Liver (tissue), 9 donors: ENCODE data around the gene FURIN. TPM values are rescaled to one million over a fixed set of nuclear protein-coding genes. Genes with fewer than 3 reads are reported as not detected.

Experiments used
- DNase-seq: peaks from one replicate; pipeline ENCODE4 v3.0.0-alpha.2; 2017; ENCODE audit warnings: low spot score
- H3K27ac ChIP-seq, 2 donors: one replicate each; pipeline ENCODE4 v1.7.0; 2013; ENCODE audit warnings: inconsistent platforms in 2 of 2, low read length in 2 of 2, control low read depth in 1 of 2, low read depth in 1 of 2, mild to moderate bottlenecking in 1 of 2
- H3K27me3 ChIP-seq, 4 donors: one replicate each; pipeline versions ENCODE4 v1.6.1 to v1.7.0; 2013; ENCODE audit warnings: low read length in 3 of 4, inconsistent platforms in 1 of 4, mild to moderate bottlenecking in 1 of 4, moderate library complexity in 1 of 4; ENCODE audit not compliant: control insufficient read depth in 4 of 4, insufficient read depth in 4 of 4
- H3K36me3 ChIP-seq, 4 donors: one replicate each; pipeline versions ENCODE4 v1.6.1 to v1.7.0; 2013; ENCODE audit warnings: low read length in 3 of 4, mild to moderate bottlenecking in 3 of 4, low read depth in 1 of 4, moderate library complexity in 1 of 4; ENCODE audit not compliant: control insufficient read depth in 4 of 4, insufficient read depth in 3 of 4
- H3K4me1 ChIP-seq, 4 donors: one replicate each; pipeline versions ENCODE4 v1.6.1 to v1.7.0; 2013; ENCODE audit warnings: low read length in 3 of 4, mild to moderate bottlenecking in 3 of 4, moderate library complexity in 1 of 4; ENCODE audit not compliant: control insufficient read depth in 4 of 4, insufficient read depth in 4 of 4
- H3K4me3 ChIP-seq, 3 donors: one replicate each; pipeline versions ENCODE4 v1.6.1 to v1.7.0; 2013; ENCODE audit warnings: low read length in 3 of 3, control low read depth in 1 of 3, low read depth in 1 of 3, mild to moderate bottlenecking in 1 of 3
- H3K9ac ChIP-seq, 2 donors: one replicate each; pipeline ENCODE4 v1.7.0; 2013; ENCODE audit warnings: low read length in 2 of 2, mild to moderate bottlenecking in 2 of 2, moderate library complexity in 2 of 2, control low read depth in 1 of 2, low read depth in 1 of 2
- H3K9me3 ChIP-seq, 4 donors: one replicate each; pipeline versions ENCODE4 v1.6.1 to v1.7.0; 2013; ENCODE audit warnings: low read length in 3 of 4; ENCODE audit not compliant: control insufficient read depth in 4 of 4
- CTCF ChIP-seq: fragments of 150-350 bp; IDR thresholded peaks from 2 replicates; pipeline ENCODE4 v1.5.1; 2017; ENCODE audit warnings: improper control_type of control experiment, low read depth, low read length; ENCODE audit not compliant: missing input control
- EGR1 ChIP-seq, 2 donors: IDR thresholded peaks; 2 replicates each; pipeline ENCODE4 v1.6.1; 2016 to 2018; ENCODE audit warnings: antibody characterized with exemption in 2 of 2, low read depth in 2 of 2
- HNF4G ChIP-seq: IDR thresholded peaks from 2 replicates; pipeline ENCODE4 v1.6.1; 2016; ENCODE audit warnings: antibody characterized with exemption
- JUND ChIP-seq, 2 donors: IDR thresholded peaks; 2 replicates each; pipeline ENCODE4 v1.6.1; 2016; ENCODE audit warnings: antibody characterized with exemption in 2 of 2
- MAX ChIP-seq: IDR thresholded peaks from 2 replicates; pipeline ENCODE4 v1.6.1; 2016; ENCODE audit warnings: antibody characterized with exemption
- NR2F2 ChIP-seq: IDR thresholded peaks from 2 replicates; pipeline ENCODE4 v1.6.1; 2016; ENCODE audit warnings: antibody characterized with exemption
- REST ChIP-seq: IDR thresholded peaks from 2 replicates; pipeline ENCODE4 v1.6.1; 2016; ENCODE audit warnings: antibody characterized with exemption, mild to moderate bottlenecking
- RXRA ChIP-seq, 2 donors: IDR thresholded peaks; 2 replicates each; pipeline ENCODE4 v1.6.1; 2017 to 2018; ENCODE audit warnings: antibody characterized with exemption in 2 of 2, mild to moderate bottlenecking in 1 of 2
- SP1 ChIP-seq: IDR thresholded peaks from 2 replicates; pipeline ENCODE4 v1.6.1; 2018; ENCODE audit warnings: antibody characterized with exemption, mild to moderate bottlenecking
- TAF1 ChIP-seq: conservative IDR thresholded peaks from 2 replicates; pipeline ENCODE4 v1.6.1; 2016; ENCODE audit warnings: antibody characterized with exemption, mild to moderate bottlenecking
- YY1 ChIP-seq: IDR thresholded peaks from 2 replicates; pipeline ENCODE4 v1.6.1; 2016; ENCODE audit warnings: antibody characterized with exemption, mild to moderate bottlenecking
- ZBTB33 ChIP-seq: IDR thresholded peaks from 2 replicates; pipeline ENCODE4 v1.6.1; 2016; ENCODE audit warnings: antibody characterized with exemption
- WGBS: extraction: QIAGEN DNeasy Blood & Tissue Kit; methylation state at CpG from one replicate; pipeline ENCODE4 v1.1.7; 2013; 5-methylcytosine and 5-hydroxymethylcytosine counted together
- polyA plus RNA-seq, 2 donors: library from polyadenylated mRNA; stranded (reverse) in 1 of 2; unstranded in 1 of 2; fragments of 200-250 nt in 1 of 2; fragments of >200 nt in 1 of 2; fragmentation: Nextera tagmentation in 1 of 2; extraction: Ambion mirVana in 1 of 2; gene quantifications; one replicate each; pipeline versions ENCODE4 v1.2.1 to v1.2.3, GENCODE V29; 2013 to 2015
- total RNA-seq, 2 donors: library from RNA; depleted of rRNA; stranded (reverse); fragments of >200 nt; gene quantifications; one replicate each; pipeline ENCODE4 v1.2.3, GENCODE V29; 2014
- donor health status: healthy.
- donor health status: healthy.
- donor health status: healthy.
- donor health status: healthy.
- donor health status: healthy.

FURIN gene
- total and polyA plus RNA-seq, 4 donors: 102 to 258 (median 164) TPM

GRCh38 chr15:90866161-90866715 is 2.1 kb upstream of the FURIN start:
- 66% methylated on average over 16 of the region's 16 CpGs for WGBS
- Histone ChIP-seq H3K9me3 (no peaks in the 10 kb centered on the region), H3K36me3 (no peaks in the 10 kb centered on the region), H3K27ac (peak overlapping the region in 1 of 2 donors; percentile 27), H3K4me3 (no peak overlapping the region), H3K9ac (no peak overlapping the region), H3K4me1 (peaks cover 21 to 64% (median 44%) of the 10 kb centered on the region in 4 donors), H3K27me3 (no peaks in the 10 kb centered on the region)
- TF ChIP-seq JUND (IDR thresholded peaks at IDR 0.05): no peak
- no peak for TF ChIP-seq ZBTB33
- TF ChIP-seq EGR1 (IDR thresholded peaks at IDR 0.05; ENCODE audit: low read depth in 2 of 2): no peak
- TF ChIP-seq TAF1: no peak
- TF ChIP-seq REST: no peak
- TF ChIP-seq RXRA (IDR thresholded peaks at IDR 0.05): no peak
- no peak for TF ChIP-seq SP1
- TF ChIP-seq YY1: no peak
- no peak for TF ChIP-seq HNF4G
- DNase-seq: no peak

GRCh38 chr15:90866800-90867199 is 1.6 kb upstream of the FURIN start:
- no peak overlapping the region for H3K9ac ChIP-seq
- peaks cover 21 to 60% (median 42%) of the 10 kb centered on the region in 4 donors for H3K4me1 ChIP-seq
- TF ChIP-seq CTCF (no peak), NR2F2 (no peak), JUND (IDR thresholded peaks at IDR 0.05) (no peak), MAX (no peak)
- DNase-seq: no peak
- H3K27me3 ChIP-seq: no peaks in the 10 kb centered on the region
- no peaks in the 10 kb centered on the region for H3K9me3 ChIP-seq
- 90% methylated on average over 3 of the region's 3 CpGs for WGBS
- no peaks in the 10 kb centered on the region for H3K36me3 ChIP-seq
- no peak overlapping the region for H3K4me3 ChIP-seq
- H3K27ac ChIP-seq: peak overlapping the region in 1 of 2 donors; percentile 27
